GM19395 (cell line): ENCODE results near the gene RNASEH2B.

Source experiments
- ATAC-seq: cut with Tn5 transposase; IDR thresholded peaks from one replicate; pipeline ENCODE4 v1.9.1; 2021; ENCODE audit warnings: mild to moderate bottlenecking, moderate library complexity; ENCODE audit not compliant: unreplicated experiment

Gene RNASEH2B

GRCh38 chr13:50991579-50992521 is 82.3 kb downstream of the RNASEH2B start:
- ATAC-seq, result peak; percentile 85

- no peak for ATAC-seq
Measured at GRCh38 chr13:50993371-50993770, 83.8 kb downstream of the RNASEH2B start.

- ATAC-seq, result no peak
Measured at GRCh38 chr13:50993934-50994333, 84.3 kb downstream of the RNASEH2B start.

- no peak for ATAC-seq
Measured at GRCh38 chr13:50994651-50995050, 85.1 kb downstream of the RNASEH2B start.

DNA sequence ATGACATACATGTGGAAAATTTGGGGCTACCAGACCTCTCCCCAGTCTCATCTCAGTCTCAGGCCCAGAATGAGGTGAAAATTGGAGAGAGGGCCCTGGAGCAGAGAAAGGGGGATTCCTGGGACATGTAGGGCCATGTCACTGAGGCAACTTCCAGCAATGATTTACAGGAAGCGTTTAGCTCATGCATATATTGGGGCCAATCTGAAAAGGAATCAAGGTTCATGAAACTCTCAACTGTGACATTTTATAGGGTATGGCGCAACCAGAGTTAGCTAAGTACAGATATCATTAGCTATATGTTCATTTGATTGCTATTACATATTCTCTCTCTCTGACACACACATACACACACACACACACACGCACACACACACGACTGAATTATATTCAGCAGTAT is 86.3 kb downstream of the RNASEH2B start:
- ATAC-seq, result no peak

DNA sequence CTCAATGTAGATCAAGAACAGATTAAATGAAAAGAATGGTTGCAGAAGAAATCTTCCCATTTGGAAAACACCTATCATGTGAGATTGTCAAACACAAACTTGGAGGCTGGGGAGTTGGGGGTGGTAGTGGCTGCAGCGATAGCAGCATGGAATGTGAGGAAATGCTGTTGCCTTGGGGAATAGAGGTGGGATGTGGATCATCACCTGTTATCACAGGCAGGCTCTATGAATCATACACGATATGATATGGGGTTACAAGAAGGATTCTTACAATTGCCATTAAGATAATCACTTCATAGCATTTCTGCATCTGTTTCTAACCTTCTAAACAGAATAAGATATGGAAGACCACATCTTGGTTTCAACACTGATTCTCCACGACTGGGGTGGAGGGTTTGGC is 88.7 kb downstream of the RNASEH2B start:
- ATAC-seq, result no peak

GRCh38 chr13:50999641-51000040 is 90.0 kb downstream of the RNASEH2B start:
- no peak for ATAC-seq

DNA sequence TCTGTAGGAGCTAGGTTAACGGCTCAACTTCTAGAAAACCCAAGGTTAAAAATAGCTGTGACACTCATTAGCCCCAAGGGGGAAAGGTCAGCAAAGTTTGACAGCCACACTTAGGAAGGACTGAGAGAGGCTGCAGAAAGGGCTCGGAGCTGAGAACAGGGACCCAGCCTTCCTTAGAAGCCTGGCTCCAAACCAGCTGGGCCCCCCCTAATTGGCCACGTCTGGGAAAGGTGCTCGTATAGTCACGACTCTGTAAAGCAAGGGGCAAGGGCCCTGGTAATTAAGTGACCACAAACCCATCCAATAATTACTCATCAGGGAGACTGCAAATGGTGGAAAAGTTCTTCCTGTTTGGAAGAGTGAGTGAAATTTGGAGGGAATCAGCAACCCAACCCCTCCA is 90.5 kb downstream of the RNASEH2B start:
- no peak for ATAC-seq

GRCh38 chr13:51000571-51001260 is 91.1 kb downstream of the RNASEH2B start:
- no peak for ATAC-seq

DNA sequence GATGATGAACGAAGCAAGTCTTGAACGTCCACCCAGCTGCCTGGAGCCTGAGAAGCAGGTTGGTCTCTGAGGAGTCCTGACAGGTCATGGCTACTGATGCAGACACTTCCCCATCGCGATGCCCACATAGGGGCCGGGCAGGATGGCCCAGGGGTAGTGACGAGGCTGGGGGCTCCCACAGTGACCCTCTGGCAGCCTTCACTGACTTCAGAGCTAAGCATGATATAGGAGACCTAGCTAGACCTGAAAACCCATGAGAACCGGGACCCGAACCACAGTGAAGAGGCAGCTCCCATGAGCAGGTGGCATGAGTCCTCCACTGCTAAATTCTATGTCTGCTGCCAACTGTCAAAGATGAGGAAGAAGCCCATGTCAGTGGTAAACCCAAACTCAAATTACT is 91.7 kb downstream of the RNASEH2B start:
- no peak for ATAC-seq

GRCh38 chr13:51002736-51003135 is 93.1 kb downstream of the RNASEH2B start:
- no peak for ATAC-seq

- no peak for ATAC-seq
Measured at GRCh38 chr13:51003642-51004041, 94.1 kb downstream of the RNASEH2B start.

- ATAC-seq, result no peak
Measured at GRCh38 chr13:51004111-51004865, 94.7 kb downstream of the RNASEH2B start.

DNA sequence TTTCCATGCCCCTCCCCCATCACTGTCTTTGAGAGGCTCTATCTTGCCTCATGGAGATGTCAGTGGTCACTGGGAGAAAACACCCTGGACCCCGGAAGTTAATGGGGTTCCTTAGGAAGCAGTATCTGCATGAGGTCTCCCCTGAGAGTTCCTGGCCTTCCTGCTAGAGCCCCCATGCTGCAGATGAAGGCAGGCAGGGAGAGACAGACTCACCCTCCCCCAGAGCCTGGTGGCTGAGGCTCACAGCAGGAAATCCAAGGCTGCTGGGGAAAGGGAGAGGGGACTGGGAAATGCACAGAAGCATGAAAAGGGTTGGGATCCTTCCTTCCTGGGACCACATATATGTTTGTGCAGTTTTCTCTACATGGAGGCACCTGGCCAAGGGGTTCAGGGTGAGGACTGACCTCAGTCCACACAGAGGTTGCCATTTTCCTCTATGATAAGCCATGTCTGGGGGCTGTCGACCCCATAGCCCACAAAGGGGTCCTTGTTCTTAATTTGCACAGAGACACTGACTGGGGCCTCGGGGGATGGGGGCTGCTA is 95.4 kb downstream of the RNASEH2B start:
- ATAC-seq, result no peak

GRCh38 chr13:51005566-51005965 is 96.0 kb downstream of the RNASEH2B start:
- no peak for ATAC-seq
